LHCN-M2 (cell line): ENCODE results near the gene TMC3. TPM values are rescaled to one million over a fixed set of nuclear protein-coding genes. Genes with fewer than 3 reads are reported as not detected.
"Not testable (repeated sequence)": the region's sequence is repeated elsewhere in the genome, so short reads cannot be mapped to it uniquely, and the experiment has no call there.

Experiments
- DNase-seq: peaks from one replicate; pipeline ENCODE4 v3.0.0-alpha.2; 2012; ENCODE audit warnings: low read depth
- polyA plus RNA-seq: library from polyadenylated mRNA; unstranded; fragments of >200 nt; gene quantifications from one replicate; pipeline ENCODE4 v1.2.1, GENCODE V29; 2012; ENCODE audit warnings: missing spikeins
- total RNA-seq: library from RNA; depleted of rRNA; stranded (reverse); fragments of >200 nt; gene quantifications from 2 replicates; pipeline ENCODE4 v1.2.3, GENCODE V29; 2014; rRNA removed

Gene TMC3
- not detected in 2 replicates for total RNA-seq
- 0.02 TPM for polyA plus RNA-seq

GRCh38 chr15:81373775-81374395 is at the start of gene TMC3:
TSS of gene TMC3 (minus strand) at chr15:81374213. CDS start at chr15:81374077, 136 bp downstream.
- no peak for DNase-seq

DNA sequence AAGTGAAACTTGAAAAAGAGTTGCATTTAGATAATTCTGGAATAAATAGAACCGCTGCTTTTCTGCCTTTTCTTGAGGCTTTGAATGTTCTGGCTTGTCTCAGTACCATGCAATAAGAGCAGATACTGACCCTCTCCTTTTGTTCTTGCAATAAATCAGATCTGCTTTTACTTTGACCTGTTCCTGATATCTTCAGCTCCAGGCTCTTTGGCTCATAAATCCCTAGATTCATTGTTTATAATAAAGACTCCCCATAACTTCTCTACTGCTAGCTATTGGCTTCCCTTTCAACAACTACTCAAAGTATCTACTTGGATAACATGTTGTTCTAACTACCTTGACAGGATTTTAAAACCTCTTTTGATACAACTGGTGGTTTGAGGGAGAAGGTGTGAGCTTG is 47.4 kb upstream of the TMC3 start:
- no peak for DNase-seq

DNA sequence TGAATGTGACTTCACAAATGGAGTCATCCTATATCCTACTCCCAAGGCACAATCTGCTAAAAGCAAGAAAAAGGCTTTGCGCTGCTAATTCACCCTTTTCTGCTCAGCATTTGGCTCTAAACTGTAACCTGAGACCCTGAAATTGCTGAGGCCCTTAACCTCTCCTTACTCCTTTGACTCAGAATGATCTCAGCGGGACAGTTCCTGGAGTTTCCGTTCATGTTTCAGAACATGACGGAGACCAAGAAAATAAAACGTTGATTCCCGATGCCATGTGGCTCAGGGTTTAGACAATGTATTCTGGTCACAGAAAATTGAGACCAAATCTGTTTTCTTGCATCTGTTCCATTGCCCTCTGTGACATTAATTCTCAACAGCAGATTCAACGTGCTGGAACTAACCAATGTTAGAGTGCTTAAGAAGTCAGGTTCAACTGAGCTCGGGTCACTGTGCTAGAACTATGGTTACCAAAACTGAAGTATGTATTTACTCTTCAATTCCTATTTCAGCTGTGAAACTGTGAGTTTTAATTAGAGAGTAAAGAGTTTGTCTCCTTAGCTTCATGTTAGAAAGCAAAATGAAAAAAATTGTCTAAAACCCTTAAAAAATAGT is 45.4 kb upstream of the TMC3 start:
- DNase-seq: peak; percentile 89

GRCh38 chr15:81418891-81419290 is 44.9 kb upstream of the TMC3 start:
- peak; percentile 13 for DNase-seq

- no peak for DNase-seq
These were observed 44.4 kb upstream of the TMC3 start for GRCh38 chr15:81418444-81418843.

GRCh38 chr15:81414274-81414968 is 40.4 kb upstream of the TMC3 start:
- DNase-seq: not testable (repeated sequence)

GRCh38 chr15:81413851-81414250 is 39.8 kb upstream of the TMC3 start:
- DNase-seq: no peak

DNA sequence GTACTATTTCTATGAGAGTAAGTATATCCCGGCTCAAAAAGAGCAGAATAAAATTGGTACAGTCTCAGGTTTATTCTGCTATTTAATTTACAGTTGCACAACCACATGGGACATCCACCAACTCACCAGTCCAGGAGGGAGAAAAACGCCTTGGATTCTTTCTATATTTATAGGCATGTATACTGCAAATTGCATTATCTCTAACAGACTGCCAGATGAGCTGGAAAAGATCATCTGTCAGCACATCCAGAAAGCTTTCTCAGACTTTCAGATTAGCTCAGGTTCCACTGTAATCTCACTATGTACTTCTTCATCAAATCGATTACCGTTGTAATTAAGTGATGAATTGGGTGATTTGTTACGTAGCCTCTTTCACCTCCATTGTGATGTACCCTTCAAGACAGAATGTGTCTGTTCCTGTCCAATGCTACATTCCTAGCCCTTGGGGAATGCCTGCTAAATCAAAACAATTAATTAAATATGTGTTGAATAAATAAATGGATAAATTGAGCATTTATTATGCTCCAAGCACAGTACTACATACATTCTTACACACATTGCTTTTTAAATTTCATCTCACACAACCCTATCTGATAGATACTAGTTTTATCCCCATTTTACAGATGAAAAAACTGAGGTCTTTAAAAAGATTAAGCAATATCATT is 38.1 kb upstream of the TMC3 start:
- DNase-seq: no peak

DNA sequence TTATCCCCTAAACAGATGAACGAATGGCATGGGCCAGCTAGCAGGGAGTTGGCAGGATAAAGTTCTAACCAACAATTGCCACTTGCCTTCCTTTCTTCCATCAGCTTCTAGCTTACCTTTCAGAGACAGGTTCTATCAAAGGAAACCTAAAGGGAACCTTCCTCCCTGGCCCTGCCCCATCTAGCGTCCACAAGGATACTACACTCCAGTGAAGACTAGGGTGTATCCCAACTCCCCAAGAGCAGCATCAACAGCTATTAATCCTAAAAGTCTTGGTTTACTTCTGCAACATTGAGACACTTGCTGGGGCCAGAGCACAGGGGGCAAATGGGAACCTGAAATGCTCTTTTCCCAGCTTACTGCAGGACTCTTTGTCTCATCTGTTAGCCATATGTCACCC is 37.0 kb upstream of the TMC3 start:
- DNase-seq: no peak

DNA sequence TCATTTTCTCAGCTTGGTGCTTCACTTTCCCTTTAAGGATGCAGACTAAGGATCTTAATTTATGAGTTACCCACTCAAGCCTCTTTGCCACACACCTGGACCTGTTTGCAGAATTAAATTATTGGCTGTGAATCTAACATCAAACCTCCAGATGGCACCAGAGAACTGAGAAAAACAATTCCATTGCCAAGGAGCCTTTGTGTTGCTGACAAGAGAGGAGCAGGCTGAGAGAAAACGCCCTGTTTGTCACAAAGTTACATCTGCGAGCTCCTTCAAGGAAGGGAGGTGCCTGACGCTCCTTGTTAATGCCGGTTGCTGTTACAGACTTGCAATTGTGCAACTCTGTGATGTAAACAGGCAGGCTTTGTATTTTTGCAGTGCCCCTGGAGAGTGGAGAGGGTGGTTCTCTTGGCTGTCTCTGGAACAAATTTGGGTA is 36.3 kb upstream of the TMC3 start:
- peak; percentile 74 for DNase-seq

- no peak for DNase-seq
These were observed 33.7 kb upstream of the TMC3 start for GRCh38 chr15:81407718-81408117.

DNA sequence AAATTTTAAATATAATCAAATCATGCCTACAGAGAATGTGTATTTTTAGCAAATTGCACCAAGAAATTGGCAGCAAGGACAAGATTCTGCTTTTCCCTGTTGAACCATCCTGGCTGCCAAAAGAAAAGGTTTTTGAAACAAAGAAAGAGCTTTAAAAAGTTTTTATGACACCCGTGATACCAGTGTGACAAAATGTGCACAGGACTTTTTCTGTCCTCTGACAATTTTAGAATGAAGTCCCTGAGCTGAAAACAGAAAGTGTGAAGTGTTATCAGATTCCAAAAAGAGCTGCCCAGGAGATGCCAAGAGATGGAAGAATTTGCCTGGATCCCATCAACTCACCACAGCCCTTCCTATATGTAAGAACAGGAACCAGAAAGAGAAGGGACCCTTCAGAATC is 33.2 kb upstream of the TMC3 start:
- DNase-seq: no peak

DNA sequence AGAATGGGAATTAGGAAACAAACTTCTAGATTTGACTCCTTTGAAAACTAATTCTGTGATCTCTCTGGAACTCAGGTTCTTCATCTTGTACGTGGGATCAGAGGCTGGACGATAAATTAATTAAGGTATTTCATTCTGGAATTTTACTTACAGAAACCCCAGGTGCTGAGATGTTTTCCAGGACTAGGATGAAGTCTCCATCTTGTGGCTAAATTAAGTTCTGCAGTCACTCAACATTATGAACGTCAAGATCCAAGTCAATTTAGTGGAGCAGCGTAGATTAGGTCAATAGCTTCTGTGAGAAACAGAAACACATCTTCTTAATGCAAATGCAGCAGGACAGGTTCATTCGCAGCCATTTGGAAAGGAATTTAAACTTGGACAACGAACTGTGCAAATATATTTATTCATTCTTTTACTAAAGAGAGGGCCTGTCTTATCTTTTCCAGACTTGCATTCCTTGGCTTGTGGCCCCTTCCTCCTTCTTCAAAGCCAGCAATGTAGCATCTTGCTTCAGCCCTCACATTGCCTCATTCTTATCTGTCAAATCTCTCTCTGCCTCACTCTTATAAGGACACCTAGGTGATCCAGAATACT is 26.7 kb upstream of the TMC3 start:
- DNase-seq: peak; percentile 45

DNA sequence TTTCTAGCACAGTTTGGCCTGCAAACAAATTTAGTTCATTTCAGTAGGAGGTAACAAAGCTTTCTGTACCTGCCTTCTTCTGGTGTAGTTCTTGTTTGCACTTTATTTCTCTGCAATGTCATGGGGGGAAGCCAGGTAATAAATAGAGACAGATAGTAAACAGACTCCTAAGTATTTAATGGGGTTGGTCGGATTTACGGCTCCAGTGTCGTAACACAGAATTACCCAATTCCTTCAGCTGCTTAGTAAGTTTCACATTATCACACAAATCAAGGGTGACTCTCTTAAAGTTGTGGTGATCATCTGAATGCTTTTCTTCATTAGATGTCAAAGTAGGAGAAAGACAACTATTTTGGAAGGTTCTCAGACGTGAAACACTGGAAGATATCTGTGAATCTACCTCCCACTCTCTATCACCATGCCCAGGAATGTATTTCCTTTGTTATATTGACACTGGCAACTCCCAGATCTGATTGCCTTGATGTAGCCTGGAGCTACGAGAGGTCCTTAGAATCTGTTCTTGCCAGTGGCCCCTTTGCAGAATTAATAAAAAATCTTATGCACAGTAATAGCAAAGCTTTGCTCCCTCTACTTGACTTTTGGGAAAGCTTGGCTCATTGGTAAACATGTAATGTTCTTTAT is 25.0 kb upstream of the TMC3 start:
- no peak for DNase-seq

DNA sequence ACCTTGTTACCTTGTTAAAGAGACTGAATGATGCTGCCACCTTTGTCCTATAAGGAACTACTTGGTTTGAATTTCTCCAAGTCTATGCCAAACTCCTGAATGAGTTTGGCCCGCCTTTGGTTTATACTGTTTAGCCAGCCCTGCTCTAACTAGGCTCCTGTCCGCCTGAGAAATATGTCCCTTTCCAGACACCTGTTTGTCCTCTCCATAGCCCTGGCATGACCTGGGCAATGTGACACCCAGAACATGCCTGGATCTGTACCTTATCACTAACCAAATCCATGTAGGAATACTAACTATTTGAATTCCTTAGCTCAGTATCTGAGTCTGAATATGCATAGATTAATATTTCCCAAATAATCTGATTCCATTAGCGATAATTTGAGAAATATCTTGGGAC is 24.4 kb upstream of the TMC3 start:
- no peak for DNase-seq

- no peak for DNase-seq
These were observed 20.6 kb upstream of the TMC3 start for GRCh38 chr15:81394603-81395002.

- DNase-seq: no peak
These were observed 17.6 kb upstream of the TMC3 start for GRCh38 chr15:81391657-81392056.

DNA sequence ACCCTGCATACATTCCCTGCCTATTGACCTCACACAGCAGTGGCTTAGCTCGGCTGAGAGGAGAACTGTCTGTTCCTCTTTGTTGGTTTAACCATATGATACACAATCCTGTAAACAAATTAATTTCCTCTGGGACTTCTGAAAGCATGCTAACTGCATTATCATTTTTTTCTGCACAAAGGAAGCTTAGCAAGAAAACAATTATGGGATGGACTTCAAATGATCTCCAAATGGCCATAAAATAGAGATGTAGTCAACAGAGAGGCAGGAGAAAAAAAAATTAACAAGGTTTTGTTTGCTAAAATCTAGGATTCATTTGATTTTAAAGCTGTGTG is 14.4 kb upstream of the TMC3 start:
- DNase-seq: no peak

GRCh38 chr15:81387621-81388435 is 13.8 kb upstream of the TMC3 start:
- no peak for DNase-seq

GRCh38 chr15:81386947-81387346 is 12.9 kb upstream of the TMC3 start:
- DNase-seq: no peak

DNA sequence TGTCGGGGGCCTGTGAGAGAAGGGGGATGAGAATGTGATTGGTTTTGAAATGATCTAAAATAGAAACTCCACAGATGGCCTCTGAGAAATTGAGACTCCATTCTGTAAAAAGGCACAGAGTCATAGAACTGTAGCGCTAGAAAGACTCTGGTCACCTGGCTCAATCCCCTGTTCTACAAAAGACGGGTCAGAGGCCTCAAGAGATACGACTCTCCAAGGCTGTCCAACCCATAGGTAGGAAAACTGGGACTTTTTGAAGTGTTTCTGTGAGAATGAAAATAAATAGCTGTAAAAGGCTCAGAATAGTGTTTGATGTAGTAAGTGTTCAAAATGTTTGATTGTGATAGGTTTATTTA is 11.7 kb upstream of the TMC3 start:
- no peak for DNase-seq
